Ascending aorta (tissue), 2 donors: ENCODE results near the gene LIMK1. TPM values are rescaled to one million over a fixed set of nuclear protein-coding genes. Genes with fewer than 3 reads are reported as not detected.
A peak's percentile ranks its signal among the peaks of the same experiment; 100 is the strongest.

Experiments
- DNase-seq, 2 donors: peaks; one replicate each; pipeline ENCODE4 v3.0.0-alpha.2; 2019; ENCODE audit warnings: low spot score in 2 of 2
- H3K27ac ChIP-seq, 2 donors: fragments of 200-600 bp; sonication (generic); one replicate each; pipeline ENCODE4 v1.5.1; 2016 to 2017; ENCODE audit warnings: mild to moderate bottlenecking in 1 of 2
- H3K27me3 ChIP-seq: fragments of 200-600 bp; sonication (generic); one replicate; pipeline ENCODE4 v1.5.1; 2017
- H3K36me3 ChIP-seq, 2 donors: fragments of 200-600 bp; sonication (generic); one replicate each; pipeline ENCODE4 v1.5.1; 2016
- H3K4me1 ChIP-seq, 2 donors: fragments of 200-600 bp; sonication (generic); one replicate each; pipeline ENCODE4 v1.5.1; 2016 to 2017; ENCODE audit warnings: mild to moderate bottlenecking in 1 of 2
- H3K4me3 ChIP-seq, 2 donors: fragments of 200-600 bp; sonication (generic); one replicate each; pipeline ENCODE4 v1.5.1; 2016 to 2017; ENCODE audit warnings: mild to moderate bottlenecking in 1 of 2
- H3K9me3 ChIP-seq, 2 donors: fragments of 200-600 bp; sonication (generic); one replicate each; pipeline ENCODE4 v1.5.1; 2016
- CTCF ChIP-seq, 3 experiments: fragments of 200-600 bp in 2 of 3; fragments of 450-650 bp in 1 of 3; sonication (generic) in 2 of 3; IDR thresholded peaks; one replicate each; pipeline ENCODE4 v1.5.1; 2016 to 2019; ENCODE audit warnings: antibody characterized with exemption in 3 of 3, mild to moderate bottlenecking in 1 of 3, moderate library complexity in 1 of 3
- intact Hi-C: fragments of 100-400 bp; cut with DNase I; formaldehyde crosslinking; loops from one replicate; pipeline ENCODE4 v1.15.1; 2023
- total RNA-seq: library from RNA; depleted of rRNA; stranded (reverse); fragments of >200 nt; gene quantifications from one replicate; pipeline ENCODE4 v1.1.0, GENCODE V29; 2016

LIMK1 gene
- total RNA-seq, 1 donor from 2014 or later: 30.0 TPM

- peak overlapping the region in 1 of 2 donors; percentile 66 for H3K4me3 ChIP-seq
- TF ChIP-seq CTCF (IDR thresholded peaks at IDR 0.05): no peak
These were observed 9.4 kb downstream of the LIMK1 start for GRCh38 chr7:74092964-74093471.

GRCh38 chr7:74093671-74094223 is 10.1 kb downstream of the LIMK1 start:
- Histone ChIP-seq H3K9me3 (no peaks in the 10 kb centered on the region), H3K4me1 (peaks cover 9 to 22% of the 10 kb centered on the region in 2 donors), H3K36me3 (peaks cover 0 to 11% of the 10 kb centered on the region in 2 donors), H3K27ac (peak overlapping the region; percentile 79 to 80), H3K27me3 (no peaks in the 10 kb centered on the region), H3K4me3 (peak overlapping the region; percentile 42 to 66)
- no peak for TF ChIP-seq CTCF (IDR thresholded peaks at IDR 0.05)
- DNase-seq: no peak
- intact Hi-C loops: loop anchor here (2.0 kb wide), 1 partner anchor 25 kb away; no protein-coding TSS in a partner anchor

More at GRCh38 chr7:74092964-74093471, 9.4 kb downstream of the LIMK1 start:
- no peaks in the 10 kb centered on the region for H3K9me3 ChIP-seq
- H3K36me3 ChIP-seq: peaks cover 0 to 7% of the 10 kb centered on the region in 2 donors
- peaks cover 9 to 22% of the 10 kb centered on the region in 2 donors for H3K4me1 ChIP-seq
- no peaks in the 10 kb centered on the region for H3K27me3 ChIP-seq
- intact Hi-C loops: no loop called here
- DNase-seq: peak in 1 of 2 donors; percentile 44
- peak overlapping the region; percentile 79 to 80 for H3K27ac ChIP-seq

DNA sequence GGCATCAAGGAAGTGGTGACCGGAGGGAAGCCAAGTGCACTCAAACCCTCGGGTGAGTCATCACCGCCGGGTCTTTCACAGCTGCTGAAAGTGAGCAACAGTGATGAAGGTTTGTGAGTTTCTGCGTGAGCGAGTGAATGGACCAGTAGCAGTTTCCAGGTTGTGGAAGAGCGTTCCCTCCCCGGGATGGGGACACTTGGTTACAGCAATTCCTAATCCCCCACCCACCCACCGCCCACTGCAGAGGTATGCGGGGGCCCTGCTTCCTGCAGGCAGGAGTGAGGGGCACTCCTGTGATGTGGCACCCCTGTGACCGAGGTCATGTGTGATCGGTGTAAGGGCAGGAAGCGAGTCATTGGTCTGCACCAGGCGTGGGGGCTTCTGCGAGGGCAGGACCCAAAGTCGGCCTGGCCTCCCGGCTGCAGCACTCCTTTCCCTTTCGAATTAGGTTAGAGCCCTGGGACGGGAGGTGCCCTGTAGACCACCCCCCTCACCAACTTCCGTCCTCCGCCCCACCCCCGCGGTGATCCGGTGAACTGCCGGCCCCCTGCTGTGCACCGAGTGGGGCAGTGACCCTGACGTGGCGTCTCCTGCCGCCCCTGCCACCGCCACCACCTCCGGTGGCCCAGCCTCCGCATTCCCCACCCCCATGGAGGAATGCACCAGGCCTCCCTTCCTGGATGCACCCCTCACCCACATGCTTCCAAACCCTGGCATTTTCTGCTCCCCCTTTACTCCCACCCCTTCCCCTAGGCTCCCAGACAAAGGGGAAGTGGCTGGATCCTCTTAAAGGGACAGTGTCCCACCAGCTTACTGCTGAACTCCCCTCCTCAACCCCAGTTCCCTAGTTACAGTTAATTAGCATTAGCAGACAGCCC is 10.9 kb downstream of the LIMK1 start:
- peaks cover 6 to 18% of the 10 kb centered on the region in 2 donors for H3K36me3 ChIP-seq
- H3K4me3 ChIP-seq: peak overlapping the region; percentile 42 to 66
- no peaks in the 10 kb centered on the region for H3K9me3 ChIP-seq
- TF ChIP-seq CTCF (IDR thresholded peaks at IDR 0.05): no peak
- intact Hi-C loops: loop anchor here (2.0 kb wide), 1 partner anchor 26 kb away; no protein-coding TSS in a partner anchor
- H3K4me1 ChIP-seq: peaks cover 9 to 22% of the 10 kb centered on the region in 2 donors
- peak overlapping the region; percentile 79 to 80 for H3K27ac ChIP-seq
- peak; percentile 72 to 94 for DNase-seq
- H3K27me3 ChIP-seq: no peaks in the 10 kb centered on the region

GRCh38 chr7:74095135-74095534 is 11.5 kb downstream of the LIMK1 start:
- peak overlapping the region in 1 of 2 donors; percentile 66 for H3K4me3 ChIP-seq
- no peaks in the 10 kb centered on the region for H3K27me3 ChIP-seq
- intact Hi-C loops: loop anchor here (2.0 kb wide), 1 partner anchor 26 kb away; no protein-coding TSS in a partner anchor
- no peak for DNase-seq
- peaks cover 8 to 25% of the 10 kb centered on the region in 2 donors for H3K36me3 ChIP-seq
- peaks cover 9 to 22% of the 10 kb centered on the region in 2 donors for H3K4me1 ChIP-seq
- peak overlapping the region; percentile 79 to 80 for H3K27ac ChIP-seq
- no peak for TF ChIP-seq CTCF (IDR thresholded peaks at IDR 0.05)
- no peaks in the 10 kb centered on the region for H3K9me3 ChIP-seq

- intact Hi-C loops: no loop called here
- no peaks in the 10 kb centered on the region for H3K27me3 ChIP-seq
- H3K36me3 ChIP-seq: peaks cover 8 to 38% of the 10 kb centered on the region in 2 donors
- DNase-seq: no peak
- H3K9me3 ChIP-seq: no peaks in the 10 kb centered on the region
- no peak overlapping the region for H3K27ac ChIP-seq
- H3K4me1 ChIP-seq: peaks cover 9 to 15% of the 10 kb centered on the region in 2 donors
- no peak overlapping the region for H3K4me3 ChIP-seq
- no peak for TF ChIP-seq CTCF (IDR thresholded peaks at IDR 0.05)
These were observed 14.5 kb downstream of the LIMK1 start for GRCh38 chr7:74097937-74098614.
